ENCODE results near the gene CABP7.

The CABP7 gene

DNA sequence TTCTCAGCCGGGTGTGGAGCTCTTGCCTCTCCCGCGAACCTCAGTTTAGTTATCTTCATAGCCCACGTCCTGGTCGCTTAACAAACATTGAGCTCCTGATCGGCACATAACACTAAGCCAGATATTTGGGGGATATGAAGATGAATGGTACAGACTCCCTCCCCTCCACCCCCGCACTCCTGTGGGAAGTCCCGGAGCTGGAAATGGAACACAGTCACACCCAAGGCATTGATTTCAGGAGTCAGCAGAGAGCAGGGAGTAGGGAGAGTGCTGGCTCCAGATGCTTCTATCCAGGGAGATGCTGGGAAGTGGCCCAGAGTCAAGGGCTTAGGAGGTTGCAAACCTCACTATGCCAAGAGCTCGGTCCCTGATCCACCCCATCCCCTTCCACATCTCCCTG is 26.1 kb upstream of the CABP7 start:
- no peaks in the 10 kb centered on the region for H3K9me3 ChIP-seq (ENCODE audit: low read length)
- H3K9me2 ChIP-seq (ENCODE audit: low read depth, low read length): no peaks in the 10 kb centered on the region
- no peaks in the 10 kb centered on the region for H3F3A ChIP-seq (ENCODE audit: insufficient read depth, low read length)
- TF ChIP-seq, protein P1, sequence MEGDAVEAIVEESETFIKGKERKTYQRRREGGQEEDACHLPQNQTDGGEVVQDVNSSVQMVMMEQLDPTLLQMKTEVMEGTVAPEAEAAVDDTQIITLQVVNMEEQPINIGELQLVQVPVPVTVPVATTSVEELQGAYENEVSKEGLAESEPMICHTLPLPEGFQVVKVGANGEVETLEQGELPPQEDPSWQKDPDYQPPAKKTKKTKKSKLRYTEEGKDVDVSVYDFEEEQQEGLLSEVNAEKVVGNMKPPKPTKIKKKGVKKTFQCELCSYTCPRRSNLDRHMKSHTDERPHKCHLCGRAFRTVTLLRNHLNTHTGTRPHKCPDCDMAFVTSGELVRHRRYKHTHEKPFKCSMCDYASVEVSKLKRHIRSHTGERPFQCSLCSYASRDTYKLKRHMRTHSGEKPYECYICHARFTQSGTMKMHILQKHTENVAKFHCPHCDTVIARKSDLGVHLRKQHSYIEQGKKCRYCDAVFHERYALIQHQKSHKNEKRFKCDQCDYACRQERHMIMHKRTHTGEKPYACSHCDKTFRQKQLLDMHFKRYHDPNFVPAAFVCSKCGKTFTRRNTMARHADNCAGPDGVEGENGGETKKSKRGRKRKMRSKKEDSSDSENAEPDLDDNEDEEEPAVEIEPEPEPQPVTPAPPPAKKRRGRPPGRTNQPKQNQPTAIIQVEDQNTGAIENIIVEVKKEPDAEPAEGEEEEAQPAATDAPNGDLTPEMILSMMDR (IDR thresholded peaks at IDR 0.05; ENCODE audit: low read length): no peak
- TF ChIP-seq EZH2 (IDR thresholded peaks at IDR 0.05; ENCODE audit: borderline replicate concordance, low read length): no peak
- peaks cover 20% of the 10 kb centered on the region for H3K36me3 ChIP-seq (ENCODE audit: insufficient read depth, low read length)
- no peaks in the 10 kb centered on the region for H3K4me1 ChIP-seq (ENCODE audit: insufficient read depth, low read length, severe bottlenecking)
- no peaks in the 10 kb centered on the region for H3K27me3 ChIP-seq (ENCODE audit: insufficient read depth, low read length)
- H4K20me1 ChIP-seq (ENCODE audit: insufficient read depth, low read length): no peaks in the 10 kb centered on the region
- no peak overlapping the region for H3K4me2 ChIP-seq (ENCODE audit: low read length)
- H2AFZ ChIP-seq (ENCODE audit: low read length): no peak overlapping the region
- no peak overlapping the region for H3K9ac ChIP-seq (ENCODE audit: low read length)
- H3K4me3 ChIP-seq (ENCODE audit: low read depth, low read length, poor library complexity, severe bottlenecking): no peak overlapping the region
- no peaks in the 10 kb centered on the region for H3K79me2 ChIP-seq (ENCODE audit: insufficient read depth, low read length)
- H3K27ac ChIP-seq (ENCODE audit: low read depth, low read length, poor library complexity, severe bottlenecking): no peak overlapping the region

- Histone ChIP-seq H3K9me2 (ENCODE audit: low read depth, low read length) (no peaks in the 10 kb centered on the region), H3K36me3 (ENCODE audit: insufficient read depth, low read length) (peaks cover 20% of the 10 kb centered on the region), H3K9ac (ENCODE audit: low read length) (no peak overlapping the region), H3K4me2 (ENCODE audit: low read length) (no peak overlapping the region), H2AFZ (ENCODE audit: low read length) (no peak overlapping the region), H3K4me1 (ENCODE audit: insufficient read depth, low read length, severe bottlenecking) (no peaks in the 10 kb centered on the region), H4K20me1 (ENCODE audit: insufficient read depth, low read length) (no peaks in the 10 kb centered on the region), H3K9me3 (ENCODE audit: low read length) (no peaks in the 10 kb centered on the region), H3K4me3 (ENCODE audit: low read depth, low read length, poor library complexity, severe bottlenecking) (no peak overlapping the region), H3K79me2 (ENCODE audit: insufficient read depth, low read length) (no peaks in the 10 kb centered on the region), H3K27me3 (ENCODE audit: insufficient read depth, low read length) (no peaks in the 10 kb centered on the region), H3F3A (ENCODE audit: insufficient read depth, low read length) (no peaks in the 10 kb centered on the region), H3K27ac (ENCODE audit: low read depth, low read length, poor library complexity, severe bottlenecking) (no peak overlapping the region)
- TF ChIP-seq, protein P1 (IDR thresholded peaks at IDR 0.05; ENCODE audit: low read length): no peak
- TF ChIP-seq EZH2 (IDR thresholded peaks at IDR 0.05; ENCODE audit: borderline replicate concordance, low read length): no peak
These were observed 24.5 kb upstream of the CABP7 start for GRCh38 chr22:29695129-29695926.

GRCh38 chr22:29697853-29698598 is 21.8 kb upstream of the CABP7 start:
- Histone ChIP-seq H3K4me2 (ENCODE audit: low read length) (no peak overlapping the region), H2AFZ (ENCODE audit: low read length) (no peak overlapping the region)

More at GRCh38 chr22:29697853-29698598, 21.8 kb upstream of the CABP7 start:
- Histone ChIP-seq H3K27me3 (ENCODE audit: insufficient read depth, low read length) (no peaks in the 10 kb centered on the region), H3K4me1 (ENCODE audit: insufficient read depth, low read length, severe bottlenecking) (peaks cover 6% of the 10 kb centered on the region), H3K27ac (ENCODE audit: low read depth, low read length, poor library complexity, severe bottlenecking) (no peak overlapping the region), H3K79me2 (ENCODE audit: insufficient read depth, low read length) (no peaks in the 10 kb centered on the region), H4K20me1 (ENCODE audit: insufficient read depth, low read length) (no peaks in the 10 kb centered on the region), H3K9me2 (ENCODE audit: low read depth, low read length) (no peaks in the 10 kb centered on the region), H3K36me3 (ENCODE audit: insufficient read depth, low read length) (peaks cover 20% of the 10 kb centered on the region), H3K9ac (ENCODE audit: low read length) (no peak overlapping the region), H3K4me3 (ENCODE audit: low read depth, low read length, poor library complexity, severe bottlenecking) (no peak overlapping the region), H3K9me3 (ENCODE audit: low read length) (no peaks in the 10 kb centered on the region), H3F3A (ENCODE audit: insufficient read depth, low read length) (no peaks in the 10 kb centered on the region)
- no peak for TF ChIP-seq EZH2 (IDR thresholded peaks at IDR 0.05; ENCODE audit: borderline replicate concordance, low read length)
- TF ChIP-seq, protein P1 (IDR thresholded peaks at IDR 0.05; ENCODE audit: low read length): no peak
